HCT116 (cell line): Measurements from ENCODE around the gene SOD3. TPM values are rescaled to one million over a fixed set of nuclear protein-coding genes. Genes with fewer than 3 reads are reported as not detected.

Experiments
- ATAC-seq: fragments of 200-7000 bp; cut with Tn5 transposase; 2 replicates; pipeline ENCODE4 v1.9.1; 2020; ENCODE audit warnings: mild to moderate bottlenecking, moderate library complexity
- BruUV-seq: library from RNA; stranded (reverse); fragments of 400-500 nt; replicated peaks from 2 replicates; lab custom pipeline; 2021; lab: Mats Ljungman, UMichigan
- CTCF ChIA-PET: fragments of 300-600 bp; sonication (Branson Sonifier 250); formaldehyde crosslinking; loops from one replicate; lab custom pipeline; 2021; ENCODE audit warnings: antibody characterized with exemption; lab: Charles Lee
- POLR2A ChIA-PET: fragments of 300-600, 350-600 bp; sonication (Branson Sonifier 250); formaldehyde crosslinking; loops from one replicate; lab custom pipeline; 2021; ENCODE audit warnings: antibody characterized with exemption; lab: Charles Lee
- RAD21 ChIA-PET, 2 experiments: fragments of 300-600 bp; sonication (Branson Sonifier 250); formaldehyde crosslinking; loops; one replicate each; lab custom pipeline; 2023; ENCODE audit warnings: low total read pairs in 2 of 2; ENCODE audit not compliant: uncharacterized antibody in 2 of 2, unreplicated experiment in 2 of 2, low non-redundant PET in 1 of 2; lab: Charles Lee
- DNase-seq: peaks from one replicate; pipeline ENCODE4 v3.0.0-alpha.2; 2010; ENCODE audit warnings: low read depth, low spot score
- H2AFZ ChIP-seq: fragments of 200-600 bp; shearing (Covaris generic), sonication (generic); 2 replicates; pipeline ENCODE4 v1.6.1; 2017; ENCODE audit warnings: low read depth, mixed run types, mixed read lengths, antibody characterized with exemption, low read length; ENCODE audit not compliant: poor library complexity, severe bottlenecking
- H3K27ac ChIP-seq: 2 replicates; pipeline ENCODE4 v1.5.1; 2012; ENCODE audit warnings: low read depth, low read length
- H3K27me3 ChIP-seq: fragments of 200-600 bp; sonication (generic); 2 replicates; pipeline ENCODE4 v1.6.1; 2016; ENCODE audit warnings: mixed run types, low read length, mixed read lengths; ENCODE audit not compliant: insufficient read depth
- H3K36me3 ChIP-seq, 2 experiments: fragments of 200-500 bp in 1 of 2; fragments of 200-600 bp in 1 of 2; sonication (Bioruptor generic) in 1 of 2; sonication (generic) in 1 of 2; 2 replicates each; pipeline versions ENCODE4 v1.5.1 to v1.6.1; 2014 to 2016; ENCODE audit warnings: low read length in 2 of 2, inconsistent platforms in 1 of 2, mixed read lengths in 1 of 2, mixed run types in 1 of 2; ENCODE audit not compliant: insufficient read depth in 2 of 2, control insufficient read depth in 1 of 2
- H3K4me1 ChIP-seq, 2 experiments: fragments of 200-600 bp in 1 of 2; sonication (generic) in 1 of 2; 2 replicates each; pipeline versions ENCODE4 v1.5.1 to v1.6.1; 2012 to 2017; ENCODE audit warnings: low read length in 2 of 2, inconsistent platforms in 1 of 2, mild to moderate bottlenecking in 1 of 2, mixed read lengths in 1 of 2, mixed run types in 1 of 2, moderate library complexity in 1 of 2; ENCODE audit not compliant: insufficient read depth in 2 of 2, control insufficient read depth in 1 of 2
- H3K4me2 ChIP-seq: fragments of 200-600 bp; sonication (generic); 2 replicates; pipeline ENCODE4 v1.6.1; 2017; ENCODE audit warnings: mixed run types, low read length, mixed read lengths
- H3K4me3 ChIP-seq, 2 experiments: fragments of 200-600 bp in 1 of 2; sonication (generic) in 1 of 2; replicated peaks in 1 of 2; 2 replicates each; pipeline ENCODE4 v1.5.1; 2011 to 2016; ENCODE audit warnings: low read length in 2 of 2, control low read depth in 1 of 2, low read depth in 1 of 2, mild to moderate bottlenecking in 1 of 2, mixed read lengths in 1 of 2, mixed run types in 1 of 2
- H3K79me2 ChIP-seq: fragments of 200-600 bp; sonication (generic); 2 replicates; pipeline ENCODE4 v1.6.1; 2017; ENCODE audit warnings: mild to moderate bottlenecking, mixed run types, low read length, moderate library complexity, mixed read lengths; ENCODE audit not compliant: insufficient read depth
- H3K9ac ChIP-seq: fragments of 200-600 bp; sonication (generic); 2 replicates; pipeline ENCODE4 v1.6.1; 2016; ENCODE audit warnings: low read length, mixed read lengths
- H3K9me2 ChIP-seq: fragments of 200-600 bp; sonication (generic), shearing (Covaris generic); 2 replicates; pipeline ENCODE4 v1.6.1; 2017; ENCODE audit warnings: mixed run types, mild to moderate bottlenecking, moderate library complexity; ENCODE audit not compliant: insufficient read depth
- H3K9me3 ChIP-seq, 2 experiments: fragments of 200-500 bp in 1 of 2; fragments of 200-600 bp in 1 of 2; sonication (Bioruptor generic) in 1 of 2; sonication (generic) in 1 of 2; 2 replicates each; pipeline ENCODE4 v1.6.1; 2014 to 2017; ENCODE audit warnings: low read length in 2 of 2, mixed read lengths in 2 of 2, inconsistent platforms in 1 of 2, low read depth in 1 of 2, mild to moderate bottlenecking in 1 of 2, mixed run types in 1 of 2, moderate library complexity in 1 of 2; ENCODE audit not compliant: control insufficient read depth in 1 of 2, insufficient read depth in 1 of 2
- H4K20me1 ChIP-seq: fragments of 200-600 bp; sonication (generic), shearing (Covaris generic); 2 replicates; pipeline ENCODE4 v1.6.1; 2017; ENCODE audit warnings: mixed run types, mild to moderate bottlenecking, moderate library complexity; ENCODE audit not compliant: insufficient read depth
- CBX3 ChIP-seq: IDR thresholded peaks from 2 replicates; pipeline ENCODE4 v1.6.1; 2012; ENCODE audit warnings: low read depth
- ELF1 ChIP-seq: IDR thresholded peaks from 2 replicates; pipeline ENCODE4 v1.6.1; 2012; ENCODE audit warnings: low read depth, borderline replicate concordance
- EZH2 ChIP-seq: fragments of 200-600 bp; sonication (generic); IDR thresholded peaks from 2 replicates; pipeline ENCODE4 v1.6.1; 2017; ENCODE audit warnings: antibody characterized with exemption, mixed run types
- EZH2phosphoT487 ChIP-seq: fragments of 200-600 bp; IDR thresholded peaks from 2 replicates; pipeline ENCODE4 v1.6.1; 2018; ENCODE audit warnings: antibody characterized with exemption, borderline replicate concordance
- FOSL1 ChIP-seq: IDR thresholded peaks from 2 replicates; pipeline ENCODE4 v1.6.1; 2012; ENCODE audit warnings: low read depth
- JUND ChIP-seq: IDR thresholded peaks from 2 replicates; pipeline ENCODE4 v1.6.1; 2012
- POLR2A ChIP-seq: IDR thresholded peaks from 2 replicates; pipeline ENCODE4 v1.7.0; 2011; ENCODE audit warnings: borderline replicate concordance; ENCODE audit not compliant: insufficient read depth, insufficient read length; ENCODE audit errors: extremely low read depth
- POLR2AphosphoS5 ChIP-seq: IDR thresholded peaks from 2 replicates; pipeline ENCODE4 v1.6.1; 2011; ENCODE audit warnings: mild to moderate bottlenecking, low read depth, low read length, moderate library complexity
- RAD21 ChIP-seq: IDR thresholded peaks from 2 replicates; pipeline ENCODE4 v1.6.1; 2012; ENCODE audit warnings: low read depth, mild to moderate bottlenecking
- SIN3A ChIP-seq: IDR thresholded peaks from 2 replicates; pipeline ENCODE4 v1.6.1; 2012; ENCODE audit warnings: low read depth
- SP1 ChIP-seq: IDR thresholded peaks from 2 replicates; pipeline ENCODE4 v1.6.1; 2012; ENCODE audit warnings: low read depth
- SRF ChIP-seq: IDR thresholded peaks from 2 replicates; pipeline ENCODE4 v1.6.1; 2012; ENCODE audit warnings: low read depth
- TCF7L2 ChIP-seq: IDR thresholded peaks from 2 replicates; pipeline ENCODE4 v1.7.0; 2011; ENCODE audit warnings: borderline replicate concordance, inconsistent platforms; ENCODE audit not compliant: insufficient read depth, insufficient read length; ENCODE audit errors: extremely low read depth
- YY1 ChIP-seq: IDR thresholded peaks from 2 replicates; pipeline ENCODE4 v1.6.1; 2011; ENCODE audit warnings: low read length, low read depth, moderate library complexity, mild to moderate bottlenecking; ENCODE audit not compliant: insufficient replicate concordance; ENCODE audit errors: extremely low read depth
- ZFX ChIP-seq: fragments of 450-650 bp; IDR thresholded peaks from 2 replicates; pipeline ENCODE4 v1.6.1; 2017
- ZNF274 ChIP-seq: fragments of 200-500 bp; sonication (Bioruptor generic); IDR thresholded peaks from 2 replicates; pipeline ENCODE4 v1.6.1; 2014; ENCODE audit warnings: mild to moderate bottlenecking, low read depth, low read length, inconsistent platforms
- intact Hi-C: fragments of 100-400 bp; cut with micrococcal nuclease; formaldehyde crosslinking; loops from 2 replicates; pipeline ENCODE4 v1.10.0; 2022
- total RNA-seq: library from RNA; stranded (reverse); gene quantifications from one replicate; pipeline ENCODE4 v1.2.1, GENCODE V29; 2021; ENCODE audit not compliant: unreplicated experiment
- TF ChIP-seq, protein P1 (sequence below), 3 experiments: fragments of 200-600 bp in 1 of 3; sonication (generic) in 1 of 3; IDR thresholded peaks in 2 of 3; conservative IDR thresholded peaks in 1 of 3; 2 replicates each; pipeline ENCODE4 v1.5.1; 2012 to 2017; ENCODE audit warnings: low read depth in 2 of 3, low read length in 2 of 3, antibody characterized with exemption in 1 of 3, borderline replicate concordance in 1 of 3, control low read depth in 1 of 3, mild to moderate bottlenecking in 1 of 3, mixed read lengths in 1 of 3, mixed run types in 1 of 3, moderate library complexity in 1 of 3; ENCODE audit not compliant: insufficient read depth in 1 of 3
- TF ChIP-seq, protein P2 (sequence below): IDR thresholded peaks from 2 replicates; pipeline ENCODE4 v1.6.1; 2012
- TF ChIP-seq, protein P3 (sequence below): IDR thresholded peaks from 2 replicates; pipeline ENCODE4 v1.6.1; 2011; ENCODE audit warnings: mild to moderate bottlenecking, low read length, moderate library complexity; ENCODE audit not compliant: insufficient replicate concordance; ENCODE audit errors: extremely low read depth
- TF ChIP-seq, protein P4 (sequence below): IDR thresholded peaks from 2 replicates; pipeline ENCODE4 v1.6.1; 2012; ENCODE audit warnings: low read depth

The SOD3 gene
- total RNA-seq, 1 experiment from 2014 or later: 0.25 TPM

DNA sequence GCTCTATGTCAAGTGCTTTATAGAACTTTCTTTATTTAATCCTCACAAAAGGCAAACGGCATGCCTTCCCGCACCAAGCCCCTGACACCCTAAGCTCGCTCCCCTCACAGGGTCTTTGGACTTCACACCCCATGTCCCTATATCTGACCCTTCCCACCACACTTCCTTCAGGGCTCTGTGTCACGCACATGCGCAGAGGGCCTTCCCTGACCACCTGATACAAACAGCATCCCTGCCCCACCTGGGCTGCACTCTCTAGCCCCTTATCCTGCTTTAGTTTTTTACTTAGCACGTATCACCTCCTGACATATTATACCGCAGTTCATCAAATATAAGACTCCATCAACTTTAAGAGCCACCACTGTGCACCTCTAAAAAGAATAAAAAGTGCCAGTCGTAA lies 49.8 kb downstream of the SOD3 start:
- no peak for ATAC-seq
- TF ChIP-seq FOSL1 (no peak), YY1 (no peak), ELF1 (no peak), TCF7L2 (no peak), POLR2AphosphoS5 (no peak), EZH2 (no peak), POLR2A (no peak), SIN3A (no peak), EZH2phosphoT487 (no peak), RAD21 (no peak), SRF (no peak), SP1 (no peak), JUND (no peak), ZNF274 (no peak), CBX3 (no peak), ZFX (no peak)
- TF ChIP-seq, protein P1, sequence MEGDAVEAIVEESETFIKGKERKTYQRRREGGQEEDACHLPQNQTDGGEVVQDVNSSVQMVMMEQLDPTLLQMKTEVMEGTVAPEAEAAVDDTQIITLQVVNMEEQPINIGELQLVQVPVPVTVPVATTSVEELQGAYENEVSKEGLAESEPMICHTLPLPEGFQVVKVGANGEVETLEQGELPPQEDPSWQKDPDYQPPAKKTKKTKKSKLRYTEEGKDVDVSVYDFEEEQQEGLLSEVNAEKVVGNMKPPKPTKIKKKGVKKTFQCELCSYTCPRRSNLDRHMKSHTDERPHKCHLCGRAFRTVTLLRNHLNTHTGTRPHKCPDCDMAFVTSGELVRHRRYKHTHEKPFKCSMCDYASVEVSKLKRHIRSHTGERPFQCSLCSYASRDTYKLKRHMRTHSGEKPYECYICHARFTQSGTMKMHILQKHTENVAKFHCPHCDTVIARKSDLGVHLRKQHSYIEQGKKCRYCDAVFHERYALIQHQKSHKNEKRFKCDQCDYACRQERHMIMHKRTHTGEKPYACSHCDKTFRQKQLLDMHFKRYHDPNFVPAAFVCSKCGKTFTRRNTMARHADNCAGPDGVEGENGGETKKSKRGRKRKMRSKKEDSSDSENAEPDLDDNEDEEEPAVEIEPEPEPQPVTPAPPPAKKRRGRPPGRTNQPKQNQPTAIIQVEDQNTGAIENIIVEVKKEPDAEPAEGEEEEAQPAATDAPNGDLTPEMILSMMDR (IDR thresholded peaks at IDR 0.05 in 2 of 3, conservative IDR thresholded peaks at IDR 0.05 in 1 of 3; ENCODE audit: borderline replicate concordance in 1 of 3, insufficient read depth in 1 of 3, low read depth in 2 of 3, low read length in 2 of 3): no peak
- TF ChIP-seq, protein P2, sequence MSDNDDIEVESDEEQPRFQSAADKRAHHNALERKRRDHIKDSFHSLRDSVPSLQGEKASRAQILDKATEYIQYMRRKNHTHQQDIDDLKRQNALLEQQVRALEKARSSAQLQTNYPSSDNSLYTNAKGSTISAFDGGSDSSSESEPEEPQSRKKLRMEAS: no peak
- TF ChIP-seq, protein P3, sequence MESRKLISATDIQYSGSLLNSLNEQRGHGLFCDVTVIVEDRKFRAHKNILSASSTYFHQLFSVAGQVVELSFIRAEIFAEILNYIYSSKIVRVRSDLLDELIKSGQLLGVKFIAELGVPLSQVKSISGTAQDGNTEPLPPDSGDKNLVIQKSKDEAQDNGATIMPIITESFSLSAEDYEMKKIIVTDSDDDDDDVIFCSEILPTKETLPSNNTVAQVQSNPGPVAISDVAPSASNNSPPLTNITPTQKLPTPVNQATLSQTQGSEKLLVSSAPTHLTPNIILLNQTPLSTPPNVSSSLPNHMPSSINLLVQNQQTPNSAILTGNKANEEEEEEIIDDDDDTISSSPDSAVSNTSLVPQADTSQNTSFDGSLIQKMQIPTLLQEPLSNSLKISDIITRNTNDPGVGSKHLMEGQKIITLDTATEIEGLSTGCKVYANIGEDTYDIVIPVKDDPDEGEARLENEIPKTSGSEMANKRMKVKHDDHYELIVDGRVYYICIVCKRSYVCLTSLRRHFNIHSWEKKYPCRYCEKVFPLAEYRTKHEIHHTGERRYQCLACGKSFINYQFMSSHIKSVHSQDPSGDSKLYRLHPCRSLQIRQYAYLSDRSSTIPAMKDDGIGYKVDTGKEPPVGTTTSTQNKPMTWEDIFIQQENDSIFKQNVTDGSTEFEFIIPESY: no peak
- TF ChIP-seq, protein P4, sequence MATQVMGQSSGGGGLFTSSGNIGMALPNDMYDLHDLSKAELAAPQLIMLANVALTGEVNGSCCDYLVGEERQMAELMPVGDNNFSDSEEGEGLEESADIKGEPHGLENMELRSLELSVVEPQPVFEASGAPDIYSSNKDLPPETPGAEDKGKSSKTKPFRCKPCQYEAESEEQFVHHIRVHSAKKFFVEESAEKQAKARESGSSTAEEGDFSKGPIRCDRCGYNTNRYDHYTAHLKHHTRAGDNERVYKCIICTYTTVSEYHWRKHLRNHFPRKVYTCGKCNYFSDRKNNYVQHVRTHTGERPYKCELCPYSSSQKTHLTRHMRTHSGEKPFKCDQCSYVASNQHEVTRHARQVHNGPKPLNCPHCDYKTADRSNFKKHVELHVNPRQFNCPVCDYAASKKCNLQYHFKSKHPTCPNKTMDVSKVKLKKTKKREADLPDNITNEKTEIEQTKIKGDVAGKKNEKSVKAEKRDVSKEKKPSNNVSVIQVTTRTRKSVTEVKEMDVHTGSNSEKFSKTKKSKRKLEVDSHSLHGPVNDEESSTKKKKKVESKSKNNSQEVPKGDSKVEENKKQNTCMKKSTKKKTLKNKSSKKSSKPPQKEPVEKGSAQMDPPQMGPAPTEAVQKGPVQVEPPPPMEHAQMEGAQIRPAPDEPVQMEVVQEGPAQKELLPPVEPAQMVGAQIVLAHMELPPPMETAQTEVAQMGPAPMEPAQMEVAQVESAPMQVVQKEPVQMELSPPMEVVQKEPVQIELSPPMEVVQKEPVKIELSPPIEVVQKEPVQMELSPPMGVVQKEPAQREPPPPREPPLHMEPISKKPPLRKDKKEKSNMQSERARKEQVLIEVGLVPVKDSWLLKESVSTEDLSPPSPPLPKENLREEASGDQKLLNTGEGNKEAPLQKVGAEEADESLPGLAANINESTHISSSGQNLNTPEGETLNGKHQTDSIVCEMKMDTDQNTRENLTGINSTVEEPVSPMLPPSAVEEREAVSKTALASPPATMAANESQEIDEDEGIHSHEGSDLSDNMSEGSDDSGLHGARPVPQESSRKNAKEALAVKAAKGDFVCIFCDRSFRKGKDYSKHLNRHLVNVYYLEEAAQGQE: no peak
- Histone ChIP-seq H4K20me1 (no peaks in the 10 kb centered on the region), H3K4me3 (no peak overlapping the region), H3K27me3 (no peaks in the 10 kb centered on the region), H3K79me2 (no peaks in the 10 kb centered on the region), H3K9me3 (no peaks in the 10 kb centered on the region), H3K9me2 (no peaks in the 10 kb centered on the region), H3K9ac (no peak overlapping the region), H3K27ac (no peak overlapping the region), H3K36me3 (no peaks in the 10 kb centered on the region), H3K4me2 (no peak overlapping the region), H3K4me1 (no peaks in the 10 kb centered on the region; a peak in 1 of 4 replicates), H2AFZ (no peak overlapping the region)
- intact Hi-C loops: no loop called here
- no peak for DNase-seq
- BruUV-seq: no TSS peak
- ChIA-PET POLR2A (no interaction called here), CTCF (no interaction called here), RAD21 (no interaction called here)
